HFF-Myc (cell line): Measurements from ENCODE around the gene CLDN22.

ENCODE experiments used
- DNase-seq: peaks from one replicate; pipeline ENCODE4 v3.0.0-alpha.2; 2011; ENCODE audit warnings: low read depth; ENCODE audit errors: extremely low read depth
- H3K4me3 ChIP-seq: replicated peaks from 2 replicates; pipeline ENCODE4 v1.5.1; 2011; ENCODE audit warnings: low read depth, mild to moderate bottlenecking, control low read depth, low read length
- TF ChIP-seq, protein P1 (sequence below): IDR thresholded peaks from 2 replicates; pipeline ENCODE4 v1.5.1; 2012; ENCODE audit warnings: mild to moderate bottlenecking, low read depth, low read length, control low read depth; ENCODE audit errors: missing control alignments

Gene CLDN22

DNA sequence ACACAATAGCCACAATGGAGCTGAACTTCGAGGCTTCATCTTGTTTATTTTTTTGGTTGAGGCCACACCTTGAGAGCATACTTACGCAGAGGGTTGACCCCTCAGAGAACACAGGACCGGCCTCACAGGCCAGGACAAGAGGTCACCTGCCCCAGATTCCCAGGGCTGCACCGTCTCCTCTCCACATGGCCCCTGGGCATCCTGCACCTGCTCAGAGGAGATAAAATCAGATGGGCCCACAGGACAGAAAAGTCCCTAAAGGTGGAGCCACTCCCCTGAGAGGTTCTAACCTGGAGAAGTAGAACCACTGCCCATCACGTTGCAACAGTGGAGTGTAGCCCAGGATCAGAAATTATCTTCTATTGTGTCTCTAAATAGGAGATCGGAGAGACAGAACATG is 3.2 kb upstream of the CLDN22 start:
- DNase-seq, result no peak
- TF ChIP-seq, protein P1, sequence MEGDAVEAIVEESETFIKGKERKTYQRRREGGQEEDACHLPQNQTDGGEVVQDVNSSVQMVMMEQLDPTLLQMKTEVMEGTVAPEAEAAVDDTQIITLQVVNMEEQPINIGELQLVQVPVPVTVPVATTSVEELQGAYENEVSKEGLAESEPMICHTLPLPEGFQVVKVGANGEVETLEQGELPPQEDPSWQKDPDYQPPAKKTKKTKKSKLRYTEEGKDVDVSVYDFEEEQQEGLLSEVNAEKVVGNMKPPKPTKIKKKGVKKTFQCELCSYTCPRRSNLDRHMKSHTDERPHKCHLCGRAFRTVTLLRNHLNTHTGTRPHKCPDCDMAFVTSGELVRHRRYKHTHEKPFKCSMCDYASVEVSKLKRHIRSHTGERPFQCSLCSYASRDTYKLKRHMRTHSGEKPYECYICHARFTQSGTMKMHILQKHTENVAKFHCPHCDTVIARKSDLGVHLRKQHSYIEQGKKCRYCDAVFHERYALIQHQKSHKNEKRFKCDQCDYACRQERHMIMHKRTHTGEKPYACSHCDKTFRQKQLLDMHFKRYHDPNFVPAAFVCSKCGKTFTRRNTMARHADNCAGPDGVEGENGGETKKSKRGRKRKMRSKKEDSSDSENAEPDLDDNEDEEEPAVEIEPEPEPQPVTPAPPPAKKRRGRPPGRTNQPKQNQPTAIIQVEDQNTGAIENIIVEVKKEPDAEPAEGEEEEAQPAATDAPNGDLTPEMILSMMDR, result no peak
- no peak overlapping the region for H3K4me3 ChIP-seq

DNA sequence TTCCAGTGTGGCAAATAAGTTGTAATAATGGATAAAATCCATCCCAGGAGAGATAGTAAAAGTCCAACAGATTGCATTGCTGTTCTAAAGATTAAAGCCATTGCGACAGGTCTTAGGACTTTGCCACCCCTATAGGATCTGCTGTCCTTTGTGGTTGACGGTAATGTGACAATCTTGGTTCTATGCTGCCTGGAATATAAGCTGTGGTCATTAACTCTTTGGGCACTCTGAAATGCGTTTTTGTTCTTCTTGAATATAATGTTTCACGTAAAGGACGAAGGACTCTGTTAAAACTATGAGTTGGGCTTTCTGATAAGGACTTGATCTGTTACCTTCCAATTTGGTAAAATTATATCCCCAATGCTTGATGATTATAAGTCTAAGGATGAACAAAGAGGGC is 2.2 kb upstream of the CLDN22 start, which contains the start of gene CLDN24:
TSS of gene CLDN24 (minus strand) at position 101 of the 400 bp plus-strand sequence. CDS start at position 101, 0 bp downstream.
- no peak for DNase-seq
- H3K4me3 ChIP-seq, result no peak within 1 kb of the TSS
- TF ChIP-seq, protein P1, result no peak

DNA sequence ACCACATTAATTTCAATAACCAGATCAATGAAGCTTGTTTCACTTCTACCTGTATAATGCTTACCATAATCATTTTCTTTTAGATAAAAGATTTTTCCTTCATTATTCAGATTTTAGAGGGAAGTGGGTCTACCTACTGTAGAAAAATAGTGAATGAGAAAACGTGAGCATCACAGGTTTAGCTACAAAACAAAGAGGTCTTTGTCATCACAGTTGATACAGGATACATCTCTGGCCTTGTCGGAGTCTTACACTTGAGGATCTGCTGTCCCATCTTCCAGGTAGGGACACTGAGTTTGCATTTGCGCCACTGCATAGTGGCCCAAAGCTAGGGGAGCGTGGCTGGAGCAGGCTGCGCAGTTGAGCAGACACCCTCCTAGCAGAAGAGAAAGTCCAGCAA is 1.4 kb upstream of the CLDN22 start:
- TF ChIP-seq, protein P1, result no peak
- H3K4me3 ChIP-seq, result no peak overlapping the region
- DNase-seq, result no peak

DNA sequence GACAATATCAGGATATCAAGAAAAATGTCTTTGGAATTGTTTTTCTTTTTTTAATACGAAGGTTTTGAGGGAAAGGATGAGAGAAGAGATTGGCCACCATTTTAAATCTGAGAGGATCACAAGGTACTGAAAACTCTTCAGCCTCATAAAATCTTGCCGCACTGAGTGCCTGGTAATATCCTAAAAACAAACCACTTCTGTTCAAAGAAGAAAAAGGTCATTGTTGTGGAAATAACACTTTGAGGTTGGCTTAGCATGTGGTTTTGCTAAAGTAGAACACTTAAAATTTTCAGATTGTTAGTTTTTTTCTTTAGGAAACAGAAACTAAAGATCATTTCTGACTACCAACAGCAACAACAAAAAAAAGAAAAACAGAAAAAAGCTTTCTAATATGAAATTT is 1.0 kb upstream of the CLDN22 start:
- no peak for DNase-seq
- TF ChIP-seq, protein P1, result no peak
- no peak overlapping the region for H3K4me3 ChIP-seq

DNA sequence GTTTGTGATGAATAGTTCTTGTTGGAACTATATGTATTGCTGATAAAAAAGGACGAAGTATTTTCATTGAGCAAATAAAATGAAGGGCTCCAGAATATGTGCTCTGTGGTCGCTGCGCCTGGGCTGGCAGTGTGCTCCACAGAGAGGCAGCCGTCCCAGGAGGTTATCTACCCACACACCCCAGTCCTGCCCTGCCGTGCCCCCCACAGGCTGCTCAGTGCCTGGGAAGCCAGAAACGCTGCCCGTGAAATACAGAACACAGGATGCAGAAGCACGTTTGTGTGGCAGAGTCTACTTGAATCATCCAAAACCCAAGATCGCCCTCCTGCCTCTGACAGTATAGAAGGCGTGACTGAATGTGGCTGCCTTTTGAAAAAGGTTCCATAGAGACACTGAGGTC is 1.4 kb downstream of the CLDN22 start:
- TF ChIP-seq, protein P1, result no peak
- H3K4me3 ChIP-seq, result no peak overlapping the region
- DNase-seq, result no peak

DNA sequence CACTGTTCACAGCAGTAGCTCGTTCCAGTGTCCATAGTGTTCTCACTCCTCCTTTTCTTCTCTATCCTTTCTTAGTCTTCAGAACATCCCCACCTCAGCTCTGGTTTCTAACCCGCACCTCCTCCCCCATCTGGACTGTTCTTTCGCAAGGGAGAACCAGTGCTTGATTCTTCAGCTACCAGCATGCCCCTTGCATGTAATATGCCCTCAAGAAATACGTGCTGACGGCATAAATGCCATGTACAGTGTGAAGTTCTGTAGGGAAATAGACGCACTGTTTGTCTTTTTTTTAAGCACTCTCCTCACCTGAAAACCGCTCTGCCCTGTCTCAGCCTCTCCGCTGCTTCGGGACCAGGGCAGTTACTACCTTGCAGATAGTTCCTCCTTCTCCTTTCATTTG is 5.3 kb downstream of the CLDN22 start:
- TF ChIP-seq, protein P1, result no peak
- no peak for DNase-seq
- no peak overlapping the region for H3K4me3 ChIP-seq

DNA sequence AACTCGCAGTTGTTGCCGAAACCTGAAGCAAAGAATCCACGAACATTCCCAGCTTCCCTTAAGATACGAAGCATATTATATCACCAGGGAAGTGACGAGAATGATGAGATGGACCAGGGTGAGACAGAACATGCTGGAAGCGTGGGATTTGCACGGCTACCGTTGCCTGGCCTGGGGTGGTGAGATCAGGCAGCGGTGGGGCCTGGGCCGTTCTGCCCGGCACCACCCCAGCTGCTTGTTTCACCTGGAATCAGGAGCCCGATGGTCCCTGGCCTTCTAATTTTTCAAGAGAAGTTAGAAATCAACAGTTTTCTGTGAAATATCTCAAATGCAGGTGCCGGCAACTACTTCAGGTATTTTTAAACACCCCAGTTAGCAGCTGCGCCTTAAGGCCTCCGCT is 5.7 kb downstream of the CLDN22 start:
- H3K4me3 ChIP-seq, result no peak overlapping the region
- TF ChIP-seq, protein P1, result no peak

More for the DNA sequence above, 5.7 kb downstream of the CLDN22 start:
- no peak for DNase-seq
